GM18499 (cell line): ENCODE data around the gene RHBDD2.
"Not testable (repeated sequence)": the region's sequence is repeated elsewhere in the genome, so short reads cannot be mapped to it uniquely, and the experiment has no call there.

Source experiments
- ATAC-seq: cut with Tn5 transposase; IDR thresholded peaks from one replicate; pipeline ENCODE4 v1.9.1; 2021; ENCODE audit warnings: moderate number of reproducible peaks; ENCODE audit not compliant: insufficient read depth, unreplicated experiment

Gene RHBDD2

GRCh38 chr7:75864251-75864650 lies 14.6 kb upstream of the RHBDD2 start:
- ATAC-seq: not testable (repeated sequence)

- no peak for ATAC-seq
These were observed 12.7 kb upstream of the RHBDD2 start for GRCh38 chr7:75866114-75866488.

GRCh38 chr7:75866489-75867389 lies 12.1 kb upstream of the RHBDD2 start:
- no peak for ATAC-seq

GRCh38 chr7:75867390-75867717 lies 11.5 kb upstream of the RHBDD2 start:
- no peak for ATAC-seq

- ATAC-seq: no peak
These were observed 10.7 kb upstream of the RHBDD2 start for GRCh38 chr7:75868153-75868552.

- no peak for ATAC-seq
These were observed 9.0 kb upstream of the RHBDD2 start for GRCh38 chr7:75869776-75870379.

- ATAC-seq: no peak
These were observed 8.2 kb upstream of the RHBDD2 start for GRCh38 chr7:75870557-75871161.

GRCh38 chr7:75872073-75872782 lies 6.6 kb upstream of the RHBDD2 start:
- no peak for ATAC-seq

- ATAC-seq: not testable (repeated sequence)
These were observed 4.7 kb upstream of the RHBDD2 start for GRCh38 chr7:75874180-75874579.

GRCh38 chr7:75875113-75876080 lies 3.4 kb upstream of the RHBDD2 start:
- ATAC-seq: no peak

- ATAC-seq: no peak
These were observed 2.5 kb upstream of the RHBDD2 start for GRCh38 chr7:75876126-75876881.

- peak; percentile 11 for ATAC-seq
These were observed 494 bp upstream of the RHBDD2 start for GRCh38 chr7:75878312-75878768.

GRCh38 chr7:75879771-75880184 lies 944 bp downstream of the RHBDD2 start:
- ATAC-seq: no peak

- ATAC-seq: no peak
These were observed 1.4 kb downstream of the RHBDD2 start for GRCh38 chr7:75880242-75880641.

GRCh38 chr7:75881436-75882095 lies 2.7 kb downstream of the RHBDD2 start:
- no peak for ATAC-seq

GRCh38 chr7:75883265-75883824 lies 4.5 kb downstream of the RHBDD2 start:
- not testable (repeated sequence) for ATAC-seq

GRCh38 chr7:75884476-75884875 lies 5.6 kb downstream of the RHBDD2 start:
- ATAC-seq: no peak

- ATAC-seq: no peak
These were observed 6.2 kb downstream of the RHBDD2 start for GRCh38 chr7:75885036-75885435.
